Neural cell (in vitro differentiated cells): Measurements from ENCODE around the gene RAB11FIP4.

Experiments used
- EP300 ChIP-seq: fragments of 450-650 bp; conservative IDR thresholded peaks from 2 replicates; pipeline ENCODE4 v1.6.1; 2014; ENCODE audit warnings: antibody characterized with exemption, mild to moderate bottlenecking, moderate library complexity; ENCODE audit not compliant: poor library complexity, severe bottlenecking
- EZH2 ChIP-seq: fragments of 200-600, 300-800 bp; shearing (Covaris generic), sonication (generic); IDR thresholded peaks from 2 replicates; pipeline ENCODE4 v1.6.1; 2014; ENCODE audit warnings: antibody characterized with exemption, low read length, borderline replicate concordance, mild to moderate bottlenecking; ENCODE audit not compliant: insufficient read depth, poor library complexity, severe bottlenecking
- MXI1 ChIP-seq: fragments of 450-650 bp; conservative IDR thresholded peaks from 2 replicates; pipeline ENCODE4 v1.6.1; 2014; ENCODE audit warnings: antibody characterized with exemption, mild to moderate bottlenecking; ENCODE audit not compliant: poor library complexity, severe bottlenecking
- POLR2AphosphoS5 ChIP-seq: IDR thresholded peaks from 2 replicates; pipeline ENCODE4 v1.6.1; 2012
- RAD21 ChIP-seq: fragments of 450-650 bp; conservative IDR thresholded peaks from 2 replicates; pipeline ENCODE4 v1.6.1; 2014; ENCODE audit warnings: antibody characterized with exemption, mild to moderate bottlenecking, moderate library complexity
- SMC3 ChIP-seq: fragments of 450-650 bp; conservative IDR thresholded peaks from 2 replicates; pipeline ENCODE4 v1.6.1; 2014; ENCODE audit warnings: antibody characterized with exemption, mild to moderate bottlenecking, moderate library complexity; ENCODE audit not compliant: poor library complexity
- TAF1 ChIP-seq: IDR thresholded peaks from 2 replicates; pipeline ENCODE4 v1.6.1; 2012; ENCODE audit warnings: low read depth
- TF ChIP-seq, protein P1 (sequence below): fragments of 450-650 bp; IDR thresholded peaks from 2 replicates; pipeline ENCODE4 v1.5.1; 2014; ENCODE audit warnings: antibody characterized with exemption, mild to moderate bottlenecking, moderate library complexity; ENCODE audit not compliant: poor library complexity, severe bottlenecking

DNA sequence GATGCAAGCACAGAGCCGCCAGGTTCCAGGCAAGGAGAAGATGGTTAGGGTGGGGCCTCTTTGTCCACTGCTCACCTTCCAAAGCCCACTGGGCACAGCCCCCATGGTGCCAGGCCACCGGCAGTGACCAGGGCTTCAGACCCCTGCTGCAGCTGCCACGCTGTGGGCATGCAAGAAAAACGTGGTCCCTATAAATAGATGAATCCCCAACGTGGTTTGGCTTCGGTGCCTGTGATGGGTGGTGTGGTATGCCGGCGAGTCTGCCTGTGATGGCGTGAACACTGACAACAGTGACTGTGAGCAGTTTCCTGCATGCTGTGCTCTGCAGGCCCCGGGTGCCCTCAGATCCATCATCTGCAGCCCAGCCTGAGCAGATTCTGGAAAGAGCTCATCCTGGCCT, 36.6 kb downstream of the RAB11FIP4 start:
- TF ChIP-seq RAD21: no peak
- TF ChIP-seq, protein P1, sequence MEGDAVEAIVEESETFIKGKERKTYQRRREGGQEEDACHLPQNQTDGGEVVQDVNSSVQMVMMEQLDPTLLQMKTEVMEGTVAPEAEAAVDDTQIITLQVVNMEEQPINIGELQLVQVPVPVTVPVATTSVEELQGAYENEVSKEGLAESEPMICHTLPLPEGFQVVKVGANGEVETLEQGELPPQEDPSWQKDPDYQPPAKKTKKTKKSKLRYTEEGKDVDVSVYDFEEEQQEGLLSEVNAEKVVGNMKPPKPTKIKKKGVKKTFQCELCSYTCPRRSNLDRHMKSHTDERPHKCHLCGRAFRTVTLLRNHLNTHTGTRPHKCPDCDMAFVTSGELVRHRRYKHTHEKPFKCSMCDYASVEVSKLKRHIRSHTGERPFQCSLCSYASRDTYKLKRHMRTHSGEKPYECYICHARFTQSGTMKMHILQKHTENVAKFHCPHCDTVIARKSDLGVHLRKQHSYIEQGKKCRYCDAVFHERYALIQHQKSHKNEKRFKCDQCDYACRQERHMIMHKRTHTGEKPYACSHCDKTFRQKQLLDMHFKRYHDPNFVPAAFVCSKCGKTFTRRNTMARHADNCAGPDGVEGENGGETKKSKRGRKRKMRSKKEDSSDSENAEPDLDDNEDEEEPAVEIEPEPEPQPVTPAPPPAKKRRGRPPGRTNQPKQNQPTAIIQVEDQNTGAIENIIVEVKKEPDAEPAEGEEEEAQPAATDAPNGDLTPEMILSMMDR: no peak
- TF ChIP-seq EP300: no peak
- no peak for TF ChIP-seq EZH2
- TF ChIP-seq MXI1: no peak
- TF ChIP-seq POLR2AphosphoS5: no peak
- no peak for TF ChIP-seq SMC3
- TF ChIP-seq TAF1: no peak
